Psoas muscle (tissue), 8 donors: ENCODE measurements around the gene DLGAP1. TPM values are rescaled to one million over a fixed set of nuclear protein-coding genes. Genes with fewer than 3 reads are reported as not detected.

ENCODE experiments used
- ATAC-seq, 4 donors: fragments of 200-7000 bp; cut with Tn5 transposase; one replicate each; pipeline ENCODE4 v1.9.1; 2020; ENCODE audit warnings: moderate library complexity in 3 of 4, mild to moderate bottlenecking in 2 of 4
- DNase-seq, 2 donors: peaks; one replicate each; pipeline ENCODE4 v3.0.0-alpha.2; 2020
- H3K27ac ChIP-seq: fragments of 200-600 bp; one replicate; pipeline ENCODE4 v1.8.0; 2022
- H3K27me3 ChIP-seq, 3 donors: fragments of 200-600 bp in 1 of 3; one replicate each; pipeline versions ENCODE4 v1.6.1 to v1.8.0; 2013 to 2022; ENCODE audit warnings: low read length in 2 of 3, mild to moderate bottlenecking in 2 of 3, moderate library complexity in 1 of 3; ENCODE audit not compliant: insufficient read depth in 3 of 3
- H3K36me3 ChIP-seq, 2 donors: fragments of 200-600 bp in 1 of 2; one replicate each; pipeline versions ENCODE4 v1.6.1 to v1.8.0; 2013 to 2022; ENCODE audit warnings: low read depth in 1 of 2, mild to moderate bottlenecking in 1 of 2, moderate library complexity in 1 of 2; ENCODE audit not compliant: insufficient read depth in 1 of 2
- H3K4me1 ChIP-seq: fragments of 200-600 bp; one replicate; pipeline ENCODE4 v1.8.0; 2022
- H3K4me3 ChIP-seq: fragments of 200-600 bp; one replicate; pipeline ENCODE4 v1.8.0; 2022; ENCODE audit warnings: mild to moderate bottlenecking
- H3K9me3 ChIP-seq: fragments of 200-600 bp; one replicate; pipeline ENCODE4 v1.8.0; 2022
- CTCF ChIP-seq: fragments of 200-600 bp; IDR thresholded peaks from one replicate; pipeline ENCODE4 v1.8.0; 2022; ENCODE audit warnings: antibody characterized with exemption
- WGBS, 3 donors: extraction: QIAGEN DNeasy Blood & Tissue Kit; methylation state at CpG; one replicate each; pipeline versions ENCODE4 v1.1.6 to v1.1.7; 2013; 5-methylcytosine and 5-hydroxymethylcytosine counted together
- intact Hi-C, 2 donors: fragments of 100-400 bp; cut with DNase I; formaldehyde crosslinking; loops; one replicate each; pipeline versions ENCODE4 v1.11.0 to v1.14.2; 2022
- polyA plus RNA-seq, 3 donors: library from polyadenylated mRNA; stranded (reverse); fragments of 200-250 nt; gene quantifications; one replicate each; pipeline ENCODE4 v1.2.3, GENCODE V29; 2013
- total RNA-seq, 4 donors: library from RNA; stranded (reverse); fragmentation: NEBNext Ultra II Directional in 2 of 4; extraction: Animal tissue kit (Norgen Biotek cat#: 25700) in 2 of 4; gene quantifications; one replicate each; pipeline versions ENCODE4 v1.2.1 to v1.2.4, GENCODE V29; 2021 to 2023
- donor health status: healthy with polysubstance abuse.
- donor health status: DM: no; HTN: no; CAD: no; lungs with moderate emphysema.
- donor health status: Bipolar disorder and iron deficiency.
- donor health status: healthy.
- donor health status: DM: yes; HTN: yes; CAD: no.
- donor health status: DM: no; HTN: no; CAD: no.
- donor health status: DM: no; HTN: no; CAD: no.
- donor health status: DM: yes; HTN: yes; CAD: no.

DLGAP1 gene
- total and polyA plus RNA-seq, 7 donors = 0.09 to 0.26 (median 0.16) TPM; not detected in 1

- no peak for DNase-seq
- no peaks in the 10 kb centered on the region for H3K36me3 ChIP-seq
- H3K4me3 ChIP-seq = no peak overlapping the region
- no peaks in the 10 kb centered on the region for H3K9me3 ChIP-seq
- ATAC-seq = no peak
- no peak for TF ChIP-seq CTCF
- H3K4me1 ChIP-seq = no peaks in the 10 kb centered on the region
- WGBS, 3 donors = 58 to 81% (median 70%) methylated on average over 6 of the region's 6 CpGs
- no peak overlapping the region for H3K27ac ChIP-seq
- intact Hi-C loops = no loop called here
- H3K27me3 ChIP-seq = no peaks in the 10 kb centered on the region
These were observed 623.0 kb downstream of the DLGAP1 start for GRCh38 chr18:3832025-3832638.

DNA sequence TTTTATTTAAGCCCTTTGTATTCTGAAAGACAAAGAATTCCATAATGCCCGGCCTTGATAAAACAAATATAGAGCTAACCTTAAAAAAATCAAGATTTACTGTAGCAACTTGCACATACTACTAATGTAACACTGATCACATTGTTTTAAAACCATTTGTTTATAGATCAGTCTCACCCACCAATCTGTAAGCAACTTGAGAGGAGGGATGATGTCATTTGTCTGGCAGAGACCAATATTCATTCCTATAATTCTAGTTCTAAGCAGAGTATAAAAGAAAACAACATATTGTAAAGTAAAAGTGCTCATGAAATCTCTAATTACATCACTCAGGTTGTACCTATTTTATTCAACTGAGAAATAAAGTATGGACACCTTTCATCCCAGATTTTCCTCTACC, 624.5 kb downstream of the DLGAP1 start:
- no peak for ATAC-seq
- Histone ChIP-seq H3K4me3 (no peak overlapping the region), H3K4me1 (no peaks in the 10 kb centered on the region), H3K9me3 (no peaks in the 10 kb centered on the region), H3K27me3 (no peaks in the 10 kb centered on the region), H3K36me3 (no peaks in the 10 kb centered on the region), H3K27ac (no peak overlapping the region)
- WGBS, 3 donors = 94 to 97% (median 96%) methylated on average over 1 of the region's 1 CpG
- DNase-seq = no peak
- intact Hi-C loops = no loop called here
- no peak for TF ChIP-seq CTCF

DNA sequence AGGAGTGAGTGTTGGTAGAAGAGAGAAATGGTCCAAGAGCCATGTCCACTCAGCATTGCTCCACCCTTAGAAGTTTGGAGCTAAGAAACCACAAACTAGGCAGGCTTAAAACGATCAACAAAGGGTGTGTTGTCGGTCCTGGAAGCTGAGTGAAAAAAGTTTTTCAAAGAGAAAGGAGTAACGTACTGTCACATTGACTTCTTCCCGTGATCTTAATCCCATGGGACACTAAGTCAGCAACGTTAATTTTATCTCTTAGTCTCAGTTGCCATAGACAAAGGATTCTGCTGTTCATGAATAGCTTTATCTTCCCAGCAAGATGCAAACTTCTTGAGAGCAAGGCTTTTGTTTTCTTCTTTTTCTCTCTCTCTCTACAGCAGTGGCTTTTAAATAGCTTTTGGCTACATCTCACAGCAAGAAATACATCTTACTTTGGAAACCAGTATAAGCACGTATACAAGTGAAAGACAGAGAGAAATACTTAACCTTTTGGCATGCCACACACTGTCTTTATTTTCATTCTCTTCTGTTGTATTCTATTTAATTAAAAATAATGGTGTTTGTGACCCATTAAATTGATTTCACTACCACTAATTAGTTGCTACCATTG, 627.8 kb downstream of the DLGAP1 start:
- Histone ChIP-seq H3K4me3 (no peak overlapping the region), H3K27ac (no peak overlapping the region), H3K36me3 (no peaks in the 10 kb centered on the region), H3K27me3 (no peaks in the 10 kb centered on the region), H3K9me3 (peaks cover 3% of the 10 kb centered on the region), H3K4me1 (no peaks in the 10 kb centered on the region)
- DNase-seq = no peak
- ATAC-seq = no peak
- intact Hi-C loops = no loop called here
- no peak for TF ChIP-seq CTCF
- 24 to 32% (median 27%) methylated on average over 6 of the region's 6 CpGs for WGBS, 3 donors

DNA sequence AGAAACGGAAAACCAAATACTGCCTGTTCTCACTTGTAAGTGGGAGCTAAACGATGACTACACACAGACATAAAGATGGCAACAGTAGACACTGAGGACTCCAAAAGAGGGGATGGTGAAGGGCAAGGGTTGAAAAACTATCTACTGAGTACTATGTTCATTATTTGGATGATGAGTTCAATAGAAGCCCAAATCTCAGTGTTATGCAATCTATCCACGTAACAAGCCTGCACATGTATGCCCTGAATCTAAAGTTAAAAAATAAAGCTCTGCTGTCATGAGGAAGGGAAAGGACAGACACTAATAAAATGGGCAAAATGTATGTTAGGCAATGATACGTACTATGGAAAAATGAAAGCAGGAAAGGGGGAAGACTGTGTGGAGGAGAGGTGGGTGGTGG, 629.1 kb downstream of the DLGAP1 start:
- H3K4me1 ChIP-seq = no peaks in the 10 kb centered on the region
- 91 to 94% (median 94%) methylated on average over 4 of the region's 4 CpGs for WGBS, 3 donors
- intact Hi-C loops = no loop called here
- no peaks in the 10 kb centered on the region for H3K36me3 ChIP-seq
- no peak overlapping the region for H3K4me3 ChIP-seq
- no peak overlapping the region for H3K27ac ChIP-seq
- H3K9me3 ChIP-seq = peaks cover 3% of the 10 kb centered on the region
- no peak for TF ChIP-seq CTCF
- no peak for DNase-seq
- ATAC-seq = no peak
- no peaks in the 10 kb centered on the region for H3K27me3 ChIP-seq

GRCh38 chr18:3824101-3824500, 631.0 kb downstream of the DLGAP1 start:
- no peak for DNase-seq
- H3K27ac ChIP-seq = no peak overlapping the region
- H3K36me3 ChIP-seq = no peaks in the 10 kb centered on the region
- H3K4me3 ChIP-seq = no peak overlapping the region
- no peaks in the 10 kb centered on the region for H3K27me3 ChIP-seq
- intact Hi-C loops = no loop called here
- no peaks in the 10 kb centered on the region for H3K4me1 ChIP-seq
- ATAC-seq = no peak
- peaks cover 3% of the 10 kb centered on the region for H3K9me3 ChIP-seq
- no peak for TF ChIP-seq CTCF
